IMR-90 (cell line): Measurements from ENCODE around the gene LDLRAD3. TPM values are rescaled to one million over a fixed set of nuclear protein-coding genes. Genes with fewer than 3 reads are reported as not detected.

Experiments used
- ATAC-seq: fragments of 200-7000 bp; cut with Tn5 transposase; 2 replicates; pipeline ENCODE4 v1.9.1; 2020; ENCODE audit warnings: low read depth, mild to moderate bottlenecking, moderate library complexity
- BruUV-seq: library from RNA; stranded (reverse); fragments of 400-500 nt; replicated peaks from 2 replicates; lab custom pipeline; 2021; lab: Mats Ljungman, UMichigan
- CTCF ChIA-PET: fragments of 300-600 bp; formaldehyde crosslinking; extraction: SDS; loops from one replicate; lab custom pipeline; 2021; ENCODE audit warnings: antibody characterized with exemption; lab: Yijun Ruan, JAX
- POLR2A ChIA-PET: fragments of 300-600 bp; sonication (Branson Sonifier 250); formaldehyde crosslinking; loops from one replicate; lab custom pipeline; 2022; ENCODE audit warnings: antibody characterized with exemption; ENCODE audit not compliant: unreplicated experiment; lab: Charles Lee
- DNase-seq: peaks from one replicate; pipeline ENCODE4 v3.0.0; 2013
- H2AFZ ChIP-seq: replicated peaks from 2 replicates; pipeline ENCODE3; 2013; ENCODE audit warnings: low read length, mild to moderate bottlenecking; ENCODE audit not compliant: poor library complexity
- H2AK5ac ChIP-seq: 2 replicates; pipeline ENCODE4 v1.6.1; 2013; ENCODE audit warnings: low read depth, low read length, inconsistent platforms
- H2AK9ac ChIP-seq: replicated peaks from 2 replicates; pipeline ENCODE3; 2013; ENCODE audit warnings: mild to moderate bottlenecking, low read depth, low read length, moderate library complexity; ENCODE audit not compliant: poor library complexity
- H2BK120ac ChIP-seq: 2 replicates; pipeline ENCODE4 v1.6.1; 2013; ENCODE audit warnings: low read depth, low read length, inconsistent platforms
- H2BK15ac ChIP-seq: 3 replicates; pipeline ENCODE4 v1.6.1; 2013; ENCODE audit warnings: low read depth, low read length, inconsistent platforms
- H2BK20ac ChIP-seq: 2 replicates; pipeline ENCODE4 v1.6.1; 2013; ENCODE audit warnings: low read depth, mild to moderate bottlenecking, inconsistent platforms, low read length, moderate library complexity
- H2BK5ac ChIP-seq: 2 replicates; pipeline ENCODE4 v1.6.1; 2013; ENCODE audit warnings: mild to moderate bottlenecking, low read depth, low read length, inconsistent platforms; ENCODE audit not compliant: poor library complexity, severe bottlenecking
- H3K14ac ChIP-seq: replicated peaks from 2 replicates; pipeline ENCODE4 v1.6.1; 2013; ENCODE audit warnings: low read depth, low read length, inconsistent platforms
- H3K18ac ChIP-seq: 2 replicates; pipeline ENCODE4 v1.6.1; 2013; ENCODE audit warnings: low read depth, low read length, control low read depth
- H3K23ac ChIP-seq: 2 replicates; pipeline ENCODE4 v1.6.1; 2013; ENCODE audit warnings: low read depth, low read length, inconsistent platforms
- H3K27ac ChIP-seq: 2 replicates; pipeline ENCODE4 v1.5.1; 2013; ENCODE audit warnings: mild to moderate bottlenecking, control low read depth, low read length; ENCODE audit not compliant: insufficient read depth
- H3K27me3 ChIP-seq: 2 replicates; pipeline ENCODE4 v1.6.1; 2013; ENCODE audit warnings: low read length; ENCODE audit not compliant: control insufficient read depth, insufficient read depth
- H3K36me3 ChIP-seq: 2 replicates; pipeline ENCODE4 v1.6.1; 2013; ENCODE audit warnings: low read length, mixed read lengths; ENCODE audit not compliant: control insufficient read depth, insufficient read depth
- H3K4ac ChIP-seq: 2 replicates; pipeline ENCODE4 v1.6.1; 2013; ENCODE audit warnings: low read depth, low read length, inconsistent platforms
- H3K4me1 ChIP-seq: 2 replicates; pipeline ENCODE4 v1.6.1; 2013; ENCODE audit warnings: low read length, mixed read lengths; ENCODE audit not compliant: control insufficient read depth, insufficient read depth
- H3K4me2 ChIP-seq: 2 replicates; pipeline ENCODE4 v1.6.1; 2013; ENCODE audit warnings: low read depth, mild to moderate bottlenecking, control low read depth, low read length, moderate library complexity
- H3K4me3 ChIP-seq: 2 replicates; pipeline ENCODE4 v1.5.1; 2013; ENCODE audit warnings: low read depth, mild to moderate bottlenecking, control low read depth, low read length, moderate library complexity; ENCODE audit not compliant: insufficient read depth
- H3K56ac ChIP-seq: 2 replicates; pipeline ENCODE4 v1.6.1; 2013; ENCODE audit warnings: low read length, inconsistent platforms; ENCODE audit not compliant: insufficient read depth; ENCODE audit errors: extremely low read depth
- H3K79me1 ChIP-seq, 2 experiments: 2 replicates each; pipeline ENCODE4 v1.6.1; 2013; ENCODE audit warnings: low read length in 2 of 2, inconsistent platforms in 1 of 2, low read depth in 1 of 2
- H3K9ac ChIP-seq: 2 replicates; pipeline ENCODE4 v1.6.1; 2013; ENCODE audit warnings: low read depth, low read length, control low read depth
- H3K9me1 ChIP-seq: 2 replicates; pipeline ENCODE4 v1.6.1; 2013; ENCODE audit warnings: low read length, inconsistent platforms; ENCODE audit not compliant: insufficient read depth
- H3K9me3 ChIP-seq: 2 replicates; pipeline ENCODE4 v1.6.1; 2013; ENCODE audit warnings: low read length; ENCODE audit not compliant: control insufficient read depth, insufficient read depth
- H4K20me1 ChIP-seq: 2 replicates; pipeline ENCODE4 v1.6.1; 2013; ENCODE audit warnings: low read length, inconsistent platforms; ENCODE audit not compliant: insufficient read depth
- H4K5ac ChIP-seq: 2 replicates; pipeline ENCODE4 v1.6.1; 2013; ENCODE audit warnings: mild to moderate bottlenecking, low read depth, low read length, control low read depth
- H4K8ac ChIP-seq, 2 experiments: 2 replicates each; pipeline ENCODE4 v1.6.1; 2013; ENCODE audit warnings: low read depth in 2 of 2, low read length in 2 of 2, control low read depth in 1 of 2, inconsistent platforms in 1 of 2
- H4K91ac ChIP-seq: 2 replicates; pipeline ENCODE4 v1.6.1; 2013; ENCODE audit warnings: low read depth, low read length, inconsistent platforms; ENCODE audit not compliant: insufficient read depth
- CEBPB ChIP-seq: IDR thresholded peaks from 2 replicates; pipeline ENCODE4 v1.6.1; 2012; ENCODE audit warnings: low read depth, low read length, improper control_type of control experiment
- CHD1 ChIP-seq: IDR thresholded peaks from 2 replicates; pipeline ENCODE4 v1.6.1; 2012; ENCODE audit warnings: low read depth, low read length, improper control_type of control experiment
- CTCF ChIP-seq: conservative IDR thresholded peaks from 2 replicates; pipeline ENCODE4 v1.5.1; 2012; ENCODE audit warnings: mild to moderate bottlenecking, low read depth, low read length, improper control_type of control experiment
- FOS ChIP-seq: fragments of 150-350 bp; IDR thresholded peaks from 2 replicates; pipeline ENCODE4 v1.6.1; 2016; ENCODE audit warnings: low read depth, low read length
- MAFK ChIP-seq: IDR thresholded peaks from 2 replicates; pipeline ENCODE4 v1.6.1; 2012; ENCODE audit warnings: low read depth, low read length, improper control_type of control experiment
- NFE2L2 ChIP-seq: fragments of 150-350 bp; IDR thresholded peaks from 2 replicates; pipeline ENCODE4 v1.6.1; 2016; ENCODE audit warnings: low read depth, mild to moderate bottlenecking, low read length
- POLR2A ChIP-seq: IDR thresholded peaks from 2 replicates; pipeline ENCODE4 v1.6.1; 2012; ENCODE audit warnings: mild to moderate bottlenecking, low read depth, low read length
- RAD21 ChIP-seq: IDR thresholded peaks from 2 replicates; pipeline ENCODE4 v1.6.1; 2012; ENCODE audit warnings: low read length, improper control_type of control experiment
- RCOR1 ChIP-seq: IDR thresholded peaks from 2 replicates; pipeline ENCODE4 v1.6.1; 2012; ENCODE audit warnings: mild to moderate bottlenecking, low read length, improper control_type of control experiment; ENCODE audit not compliant: insufficient replicate concordance
- RFX5 ChIP-seq: IDR thresholded peaks from 2 replicates; pipeline ENCODE4 v1.8.0; 2012; ENCODE audit warnings: low read depth, mild to moderate bottlenecking, low read length, moderate library complexity
- SMC3 ChIP-seq: fragments of 150-350 bp; IDR thresholded peaks from 2 replicates; pipeline ENCODE4 v1.6.1; 2016; ENCODE audit warnings: low read depth, mild to moderate bottlenecking, antibody characterized with exemption, low read length, moderate library complexity
- USF2 ChIP-seq: fragments of 150-350 bp; IDR thresholded peaks from 2 replicates; pipeline ENCODE4 v1.6.1; 2017; ENCODE audit warnings: mild to moderate bottlenecking, antibody characterized with exemption, low read length, low read depth
- WGBS, 2 experiments: methylation state at CpG; one replicate each; pipeline versions ENCODE4 v1.1.5 to v1.1.7; 2013; ENCODE audit warnings: missing lambda C conversion rate in 2 of 2; ENCODE audit not compliant: insufficient read length in 1 of 2; ENCODE audit errors: extremely low coverage in 2 of 2; 5-methylcytosine and 5-hydroxymethylcytosine counted together
- dilution Hi-C: fragments of 300-500 bp; cut with HindIII; formaldehyde crosslinking; loops from one replicate; pipeline ENCODE4 v1.14.3; 2018; ENCODE audit warnings: low sequenced_read_pairs; ENCODE audit not compliant: unreplicated experiment
- in situ Hi-C: fragments of 300-500 bp; cut with MboI; formaldehyde crosslinking; loops from 3 replicates; pipeline ENCODE4 v1.14.3; 2019; ENCODE audit warnings: low sequenced_read_pairs, inconsistent platforms, mixed read lengths
- intact Hi-C: fragments of 100-400 bp; cut with micrococcal nuclease; formaldehyde crosslinking; loops from 2 replicates; pipeline ENCODE4 v1.10.0; 2022
- polyA plus RNA-seq, 3 experiments: library from polyadenylated mRNA; depleted of rRNA; stranded (reverse); fragments of >200 nt; gene quantifications; 2 replicates each; pipeline ENCODE4 v1.2.3, GENCODE V29; 2012; ENCODE audit warnings: low replicate concordance in 1 of 3
- total RNA-seq: library from RNA; depleted of rRNA; stranded (reverse); fragments of >200 nt; gene quantifications from 2 replicates; pipeline ENCODE4 v1.2.3, GENCODE V29; 2012

Gene LDLRAD3
- total and polyA plus RNA-seq, 2 of the 4 experiments (the other 2 are of a cell fraction) = 2.7 to 6.4 TPM

GRCh38 chr11:36186340-36187175 lies 242.7 kb downstream of the LDLRAD3 start (continued):
- no peak for TF ChIP-seq CTCF

- Histone ChIP-seq H3K4me1 (peaks cover 2% of the 10 kb centered on the region), H3K4ac (no peak overlapping the region), H3K18ac (no peak overlapping the region), H2BK15ac (no peak overlapping the region), H3K14ac (no peak overlapping the region), H3K4me2 (no peak overlapping the region), H3K79me1 (no peaks in the 10 kb centered on the region), H2AK5ac (no peak overlapping the region), H2BK20ac (no peak overlapping the region), H3K36me3 (no peaks in the 10 kb centered on the region), H3K27me3 (no peaks in the 10 kb centered on the region), H3K56ac (no peak overlapping the region), H3K27ac (no peak overlapping the region), H4K8ac (no peak overlapping the region), H4K91ac (no peak overlapping the region), H2BK5ac (no peak overlapping the region), H3K9me3 (no peaks in the 10 kb centered on the region), H2AFZ (no peak overlapping the region), H3K23ac (no peak overlapping the region), H2BK120ac (no peak overlapping the region), H3K9ac (no peak overlapping the region), H4K5ac (no peak overlapping the region), H2AK9ac (no peak overlapping the region), H3K9me1 (no peaks in the 10 kb centered on the region), H3K4me3 (no peak overlapping the region), H4K20me1 (no peaks in the 10 kb centered on the region)
- in situ Hi-C loops (no loop called here), intact Hi-C loops (no loop called here), dilution Hi-C loops (no loop called here)
- POLR2A ChIA-PET = no interaction called here
- BruUV-seq = no TSS peak
- TF ChIP-seq CTCF = no peak
- no peak for TF ChIP-seq SMC3
- no peak for TF ChIP-seq RAD21
- TF ChIP-seq MAFK = no peak
- no peak for TF ChIP-seq CEBPB
- no peak for TF ChIP-seq USF2
- TF ChIP-seq RFX5 = no peak
- no peak for TF ChIP-seq POLR2A
- TF ChIP-seq CHD1 = no peak
- TF ChIP-seq RCOR1 = no peak
- no peak for TF ChIP-seq FOS
- TF ChIP-seq NFE2L2 = no peak
- WGBS, 2 experiments = no CpG with 5 or more reads among the region's 3 CpGs
- DNase-seq = no peak
- CTCF ChIA-PET = no interaction called here
- no peak for ATAC-seq
Observed at GRCh38 chr11:36187622-36188021, 243.8 kb downstream of the LDLRAD3 start.
